Measurements from ENCODE around the gene RIN3. TPM values are rescaled to one million over a fixed set of nuclear protein-coding genes. Genes with fewer than 3 reads are reported as not detected.

Gene RIN3
- total RNA-seq, 1 experiment from 2014 or later: 10.9 TPM

- no peaks in the 10 kb centered on the region for H3K27me3 ChIP-seq (ENCODE audit: control insufficient read depth, insufficient read depth, low read length)
- ChIA-PET CTCF (no interaction called here), POLR2A (no interaction called here)
- BruUV-seq (replicated peaks): no TSS peak
- ATAC-seq: no peak
- in situ Hi-C loops (cut with HindIII; ENCODE audit: low pct_unique_long_range_greater_than_20kb, low sequenced_read_pairs): no loop called here
- DNase-seq (ENCODE audit: low read depth, low spot score): no peak
- no peak overlapping the region for H3K27ac ChIP-seq (ENCODE audit: low read length)
- no peak for TF ChIP-seq POLR2AphosphoS5 (IDR thresholded peaks at IDR 0.05; ENCODE audit: low read depth, low read length)
- no peak for TF ChIP-seq SIN3A (IDR thresholded peaks at IDR 0.05; ENCODE audit: borderline replicate concordance, insufficient read depth, low read depth, low read length)
- no peak for TF ChIP-seq CTCF (IDR thresholded peaks at IDR 0.05)
- TF ChIP-seq, protein P1, sequence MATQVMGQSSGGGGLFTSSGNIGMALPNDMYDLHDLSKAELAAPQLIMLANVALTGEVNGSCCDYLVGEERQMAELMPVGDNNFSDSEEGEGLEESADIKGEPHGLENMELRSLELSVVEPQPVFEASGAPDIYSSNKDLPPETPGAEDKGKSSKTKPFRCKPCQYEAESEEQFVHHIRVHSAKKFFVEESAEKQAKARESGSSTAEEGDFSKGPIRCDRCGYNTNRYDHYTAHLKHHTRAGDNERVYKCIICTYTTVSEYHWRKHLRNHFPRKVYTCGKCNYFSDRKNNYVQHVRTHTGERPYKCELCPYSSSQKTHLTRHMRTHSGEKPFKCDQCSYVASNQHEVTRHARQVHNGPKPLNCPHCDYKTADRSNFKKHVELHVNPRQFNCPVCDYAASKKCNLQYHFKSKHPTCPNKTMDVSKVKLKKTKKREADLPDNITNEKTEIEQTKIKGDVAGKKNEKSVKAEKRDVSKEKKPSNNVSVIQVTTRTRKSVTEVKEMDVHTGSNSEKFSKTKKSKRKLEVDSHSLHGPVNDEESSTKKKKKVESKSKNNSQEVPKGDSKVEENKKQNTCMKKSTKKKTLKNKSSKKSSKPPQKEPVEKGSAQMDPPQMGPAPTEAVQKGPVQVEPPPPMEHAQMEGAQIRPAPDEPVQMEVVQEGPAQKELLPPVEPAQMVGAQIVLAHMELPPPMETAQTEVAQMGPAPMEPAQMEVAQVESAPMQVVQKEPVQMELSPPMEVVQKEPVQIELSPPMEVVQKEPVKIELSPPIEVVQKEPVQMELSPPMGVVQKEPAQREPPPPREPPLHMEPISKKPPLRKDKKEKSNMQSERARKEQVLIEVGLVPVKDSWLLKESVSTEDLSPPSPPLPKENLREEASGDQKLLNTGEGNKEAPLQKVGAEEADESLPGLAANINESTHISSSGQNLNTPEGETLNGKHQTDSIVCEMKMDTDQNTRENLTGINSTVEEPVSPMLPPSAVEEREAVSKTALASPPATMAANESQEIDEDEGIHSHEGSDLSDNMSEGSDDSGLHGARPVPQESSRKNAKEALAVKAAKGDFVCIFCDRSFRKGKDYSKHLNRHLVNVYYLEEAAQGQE (IDR thresholded peaks at IDR 0.05; ENCODE audit: insufficient read depth in 1 of 2, low read depth in 2 of 2, low read length in 1 of 2): no peak
- no peak for TF ChIP-seq TCF7L2 (IDR thresholded peaks at IDR 0.05; ENCODE audit: low read depth, low read length)
- H3K9me3 ChIP-seq (ENCODE audit: control insufficient read depth, insufficient read depth, low read depth, low read length): no peaks in the 10 kb centered on the region
- H3K4me3 ChIP-seq (ENCODE audit: low read depth in 2 of 2, low read length in 2 of 2): no peak overlapping the region
- intact Hi-C loops (cut with micrococcal nuclease; ENCODE audit: unreplicated experiment): no loop called here
- no peaks in the 10 kb centered on the region for H3K4me1 ChIP-seq (ENCODE audit: control insufficient read depth, insufficient read depth, low read length)
- no peaks in the 10 kb centered on the region for H3K36me3 ChIP-seq (ENCODE audit: control insufficient read depth, insufficient read depth, low read length)
Measured at GRCh38 chr14:92607251-92607650, 93.7 kb downstream of the RIN3 start.

DNA sequence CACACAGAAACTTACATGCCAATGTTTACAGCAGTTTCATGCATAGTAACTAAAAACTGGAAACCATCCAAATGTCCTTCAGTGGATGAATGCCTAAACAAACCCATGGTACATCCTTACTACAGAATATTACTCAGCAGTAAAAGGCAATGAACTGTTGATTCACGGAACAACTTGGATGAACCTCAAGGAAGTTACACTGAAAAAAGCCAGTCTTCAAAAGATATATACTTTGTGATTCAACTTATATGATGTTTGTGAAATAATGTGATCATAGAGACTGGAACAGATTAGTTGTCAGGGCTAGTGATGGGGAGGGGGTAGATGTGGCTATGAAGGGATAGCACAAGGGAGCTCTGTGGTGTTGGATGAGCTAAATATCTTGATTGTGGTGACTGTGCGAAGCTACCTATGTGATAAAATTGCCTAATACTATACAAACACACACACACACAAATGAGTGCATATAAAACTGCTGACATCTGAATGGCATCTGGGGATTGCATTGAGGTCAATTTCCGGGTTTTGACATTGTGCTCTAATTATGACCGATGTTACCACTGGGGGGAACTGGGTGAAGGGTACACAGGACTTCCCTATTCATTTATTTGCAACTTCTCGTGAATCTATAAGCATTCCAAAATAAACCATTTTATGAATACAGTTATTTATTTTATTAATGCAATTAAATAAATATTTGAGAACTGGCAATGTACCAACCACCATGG is 94.3 kb downstream of the RIN3 start:
- no TSS peak for BruUV-seq (replicated peaks)
- intact Hi-C loops (cut with micrococcal nuclease; ENCODE audit: unreplicated experiment): no loop called here
- ATAC-seq (no peak), DNase-seq (ENCODE audit: low read depth, low spot score) (no peak)
- Histone ChIP-seq H3K4me1 (ENCODE audit: control insufficient read depth, insufficient read depth, low read length) (no peaks in the 10 kb centered on the region), H3K4me3 (ENCODE audit: low read depth in 2 of 2, low read length in 2 of 2) (no peak overlapping the region), H3K27ac (ENCODE audit: low read length) (no peak overlapping the region), H3K36me3 (ENCODE audit: control insufficient read depth, insufficient read depth, low read length) (no peaks in the 10 kb centered on the region), H3K9me3 (ENCODE audit: control insufficient read depth, insufficient read depth, low read depth, low read length) (no peaks in the 10 kb centered on the region), H3K27me3 (ENCODE audit: control insufficient read depth, insufficient read depth, low read length) (no peaks in the 10 kb centered on the region)
- ChIA-PET POLR2A (interaction anchor here (0.5 kb wide), 1 partner anchor 161 kb away, joined by 3 read pairs; no protein-coding TSS in a partner anchor), CTCF (no interaction called here)
- no peak for TF ChIP-seq POLR2AphosphoS5 (IDR thresholded peaks at IDR 0.05; ENCODE audit: low read depth, low read length)
- TF ChIP-seq, protein P1 (IDR thresholded peaks at IDR 0.05; ENCODE audit: insufficient read depth in 1 of 2, low read depth in 2 of 2, low read length in 1 of 2): no peak
- TF ChIP-seq CTCF (IDR thresholded peaks at IDR 0.05): no peak
- TF ChIP-seq SIN3A (IDR thresholded peaks at IDR 0.05; ENCODE audit: borderline replicate concordance, insufficient read depth, low read depth, low read length): no peak
- TF ChIP-seq TCF7L2 (IDR thresholded peaks at IDR 0.05; ENCODE audit: low read depth, low read length): no peak
- in situ Hi-C loops (cut with HindIII; ENCODE audit: low pct_unique_long_range_greater_than_20kb, low sequenced_read_pairs): no loop called here

Measured in Panc1 (cell line).